Measurements from ENCODE around the gene PTPRD.
"Not testable (repeated sequence)": the region's sequence is repeated elsewhere in the genome, so short reads cannot be mapped to it uniquely, and the experiment has no call there.

PTPRD gene

GRCh38 chr9:10479172-10479571 is 133.6 kb downstream of the PTPRD start:
- DNase-seq (ENCODE audit: low read depth in 2 of 2) = no peak

DNA sequence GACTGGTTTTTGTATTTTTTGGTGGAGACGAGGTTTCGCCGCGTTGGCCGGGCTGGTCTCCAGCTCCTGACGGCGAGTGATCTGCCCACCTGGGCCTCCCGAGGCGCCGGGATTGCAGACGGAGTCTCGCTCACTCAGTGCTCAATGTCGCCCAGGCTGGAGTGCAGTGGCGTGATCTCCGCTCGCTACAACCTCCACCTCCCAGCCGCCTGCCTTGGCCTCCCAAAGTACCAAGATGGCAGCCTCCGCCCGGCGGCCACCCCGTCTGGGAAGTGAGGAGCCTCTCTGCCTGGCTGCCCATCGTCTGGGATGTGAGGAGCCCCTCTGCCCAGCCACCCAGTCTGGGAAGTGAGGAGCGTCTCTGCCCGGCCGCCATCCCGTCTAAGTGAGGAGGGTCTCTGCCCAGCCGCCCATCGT is 163.6 kb downstream of the PTPRD start:
- not testable (repeated sequence) for DNase-seq (ENCODE audit: low read depth in 2 of 2)

DNA sequence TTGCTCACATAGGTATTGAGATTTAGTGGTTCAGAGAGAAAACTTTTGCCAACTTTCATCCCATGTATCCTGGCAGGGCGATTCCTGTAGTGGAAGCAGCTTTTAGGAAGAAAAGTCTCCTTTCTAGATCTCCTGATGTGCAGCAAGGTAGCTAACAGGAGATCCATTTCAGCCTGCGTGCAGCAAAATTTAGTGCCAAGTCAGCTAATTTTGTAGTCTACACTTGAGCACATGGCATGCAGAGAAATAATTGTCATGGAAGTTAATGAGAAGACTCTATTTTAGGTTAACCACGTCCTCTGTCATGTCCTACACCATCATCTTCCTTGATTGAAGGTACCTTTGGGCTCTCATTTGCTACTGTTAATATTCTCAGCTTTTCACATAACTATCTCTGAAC is 165.8 kb downstream of the PTPRD start:
- DNase-seq (ENCODE audit: low read depth in 2 of 2) = no peak

- DNase-seq (ENCODE audit: low read depth in 2 of 2) = no peak
These were observed 169.0 kb downstream of the PTPRD start for GRCh38 chr9:10443868-10444204.

DNA sequence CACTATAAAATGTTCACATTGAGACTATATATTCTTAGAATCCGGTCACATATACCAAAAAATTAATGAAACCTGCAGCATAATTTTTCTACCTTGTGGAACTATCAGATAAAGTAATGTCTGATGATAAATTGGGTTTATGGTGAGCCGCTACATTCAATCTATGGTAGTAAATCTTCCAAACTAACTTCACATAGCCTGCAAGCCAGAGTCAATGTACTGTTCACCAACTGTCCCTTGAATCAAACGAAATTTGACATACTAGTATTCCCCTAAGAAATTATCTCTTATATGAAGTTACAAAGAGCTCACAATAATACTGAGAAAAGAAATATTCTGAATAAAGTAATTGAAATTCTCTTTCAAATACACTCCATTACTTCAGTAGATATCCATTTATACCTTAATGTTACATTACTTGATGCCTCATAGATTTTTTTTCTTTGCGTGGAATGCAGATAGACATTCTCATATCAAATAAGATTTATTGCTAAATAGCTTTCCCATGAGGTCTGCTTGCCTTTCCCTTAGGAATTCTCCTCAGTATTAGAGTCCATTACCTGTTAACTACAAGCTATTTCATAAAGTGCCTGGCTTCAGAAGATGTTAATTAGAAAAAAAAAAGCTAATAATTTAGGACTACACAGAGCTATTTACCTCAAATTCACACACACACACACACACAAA is 169.5 kb downstream of the PTPRD start:
- DNase-seq (ENCODE audit: low read depth in 2 of 2) = no peak

- DNase-seq (ENCODE audit: low read depth in 2 of 2) = no peak
These were observed 173.8 kb downstream of the PTPRD start for GRCh38 chr9:10438955-10439354.

- DNase-seq (ENCODE audit: low read depth in 2 of 2) = no peak
These were observed 176.0 kb downstream of the PTPRD start for GRCh38 chr9:10436756-10437155.

GRCh38 chr9:10434412-10434811 is 178.4 kb downstream of the PTPRD start:
- no peak for DNase-seq (ENCODE audit: low read depth in 2 of 2)

- DNase-seq (ENCODE audit: low read depth in 2 of 2) = no peak
These were observed 201.5 kb downstream of the PTPRD start for GRCh38 chr9:10411272-10411671.

DNA sequence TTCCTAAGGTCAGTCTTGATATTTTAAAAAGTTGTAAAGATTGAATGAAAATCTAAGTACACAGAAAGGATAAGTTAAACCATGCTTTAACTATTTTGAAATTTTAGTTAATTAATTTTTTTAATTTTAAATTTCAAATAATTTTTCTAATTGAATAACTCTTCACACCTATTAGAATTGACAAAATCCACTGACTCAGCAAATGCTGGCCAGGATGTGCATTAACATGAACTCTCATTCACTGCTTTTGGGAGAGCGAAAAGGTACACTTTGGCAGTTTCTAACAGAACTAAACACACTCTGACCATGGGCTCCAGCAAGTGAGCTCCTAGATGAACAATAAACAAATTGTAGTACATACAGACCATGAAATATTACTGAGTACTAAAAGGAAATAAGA is 209.5 kb downstream of the PTPRD start:
- DNase-seq (ENCODE audit: low read depth in 2 of 2) = no peak

- no peak for DNase-seq (ENCODE audit: low read depth in 2 of 2)
These were observed 216.2 kb downstream of the PTPRD start for GRCh38 chr9:10396615-10397014.

- no peak for DNase-seq (ENCODE audit: low read depth in 2 of 2)
These were observed 225.5 kb downstream of the PTPRD start for GRCh38 chr9:10387282-10387681.

DNA sequence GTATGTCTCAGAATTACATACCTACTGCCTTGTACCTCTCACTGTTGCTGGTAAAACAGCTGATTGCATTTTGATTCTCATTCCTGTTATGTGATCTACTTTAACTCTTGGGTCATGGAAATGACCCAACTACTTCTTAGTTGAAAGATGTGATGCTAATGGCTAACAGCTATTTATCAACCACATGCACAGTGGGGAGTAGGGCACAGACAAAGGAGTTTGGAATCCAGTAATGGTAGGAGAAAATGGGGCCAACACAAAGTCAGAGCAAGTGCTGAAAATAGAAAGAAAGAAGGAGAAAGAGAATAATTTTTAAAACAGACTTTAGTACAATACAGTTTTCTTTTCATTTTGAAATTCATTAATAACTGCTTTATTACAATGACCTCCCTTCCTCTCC is 241.0 kb downstream of the PTPRD start:
- DNase-seq (ENCODE audit: low read depth in 2 of 2) = no peak

GRCh38 chr9:10366171-10366779 is 246.5 kb downstream of the PTPRD start:
- no peak for DNase-seq (ENCODE audit: low read depth in 2 of 2)

DNA sequence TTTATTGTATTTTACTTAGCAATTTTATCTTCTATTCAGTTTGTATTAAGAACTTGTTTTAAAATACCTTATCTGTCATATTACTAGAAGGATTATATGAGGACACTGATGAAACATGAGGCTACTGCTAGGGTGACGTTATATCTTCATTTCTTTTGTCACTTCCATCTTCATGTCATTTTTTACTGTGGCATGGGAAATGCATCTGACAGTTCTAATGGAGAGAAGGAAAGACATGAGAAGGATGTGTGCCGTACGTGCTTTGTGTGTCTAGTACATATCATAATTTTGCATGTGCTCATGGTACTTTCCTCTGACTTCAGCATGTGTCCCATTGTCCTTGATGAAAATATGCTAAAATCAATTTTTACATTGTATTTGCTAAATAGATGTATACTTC is 258.2 kb downstream of the PTPRD start:
- DNase-seq (ENCODE audit: low read depth in 2 of 2) = no peak

- not testable (repeated sequence) for DNase-seq (ENCODE audit: low read depth in 2 of 2)
These were observed 267.2 kb downstream of the PTPRD start for GRCh38 chr9:10345621-10346020.

DNA sequence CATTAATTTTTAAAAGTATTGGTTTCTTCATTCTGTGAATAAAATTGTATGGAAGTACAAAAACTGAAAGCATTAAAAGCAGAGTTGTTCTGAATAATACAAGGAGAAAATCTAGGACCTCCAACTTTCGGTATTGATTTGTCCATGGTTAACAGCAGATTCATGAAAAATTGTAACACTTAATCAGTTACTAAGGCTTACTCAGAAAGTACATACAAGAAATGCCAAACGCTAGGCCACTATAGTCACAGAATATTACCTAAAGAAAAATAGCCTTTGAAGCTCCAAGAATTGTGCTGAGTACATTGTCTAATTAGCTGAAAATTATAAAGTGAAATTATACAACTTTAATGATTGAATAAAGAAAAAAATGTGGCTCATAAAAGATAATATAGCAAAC is 271.7 kb downstream of the PTPRD start:
- no peak for DNase-seq (ENCODE audit: low read depth in 2 of 2)

- no peak for DNase-seq (ENCODE audit: low read depth in 2 of 2)
These were observed 273.6 kb downstream of the PTPRD start for GRCh38 chr9:10339152-10339551.

- DNase-seq (ENCODE audit: low read depth in 2 of 2) = no peak
These were observed 281.6 kb downstream of the PTPRD start for GRCh38 chr9:10331157-10331556.

GRCh38 chr9:10282084-10282483 is 330.7 kb downstream of the PTPRD start:
- no peak for DNase-seq (ENCODE audit: low read depth in 2 of 2)

DNA sequence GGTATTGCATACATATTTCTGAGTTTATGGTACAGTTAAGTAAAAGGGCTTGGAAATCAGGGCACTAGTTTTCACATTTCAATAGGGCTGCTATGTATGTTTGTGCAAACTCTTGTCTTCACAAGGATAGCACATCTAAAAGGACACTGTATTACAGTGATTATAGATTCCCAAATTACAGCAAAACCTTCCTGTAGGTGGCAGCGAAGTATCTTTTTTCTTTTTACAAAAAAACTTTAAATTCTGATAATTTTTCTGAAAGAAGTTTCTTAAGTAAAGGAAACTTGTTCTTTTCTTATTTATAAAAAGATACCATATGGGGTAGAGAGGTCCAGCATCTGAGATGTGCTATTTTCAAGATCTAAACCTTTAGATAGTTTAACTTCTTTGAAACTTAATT is 337.8 kb downstream of the PTPRD start:
- no peak for DNase-seq (ENCODE audit: low read depth in 2 of 2)

DNA sequence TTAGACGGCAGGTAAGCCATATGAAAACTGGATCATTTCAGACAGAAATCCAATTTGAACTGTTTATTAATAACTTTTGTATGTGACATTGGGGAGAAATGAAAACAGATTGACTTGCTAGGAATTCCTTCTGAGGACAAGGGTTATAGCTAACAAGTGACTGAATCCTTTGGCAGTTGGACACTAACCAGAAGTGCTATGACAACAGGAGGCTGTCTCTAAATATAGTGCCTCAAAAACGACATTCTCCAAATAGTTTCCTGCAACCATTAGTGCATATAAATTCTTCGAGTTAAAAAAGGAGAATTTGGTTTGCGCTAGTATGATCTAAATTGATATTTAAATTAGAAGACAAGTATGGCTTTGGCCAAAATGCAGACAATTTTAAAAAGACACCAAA is 338.6 kb downstream of the PTPRD start:
- DNase-seq (ENCODE audit: low read depth in 2 of 2) = no peak

- no peak for DNase-seq (ENCODE audit: low read depth in 2 of 2)
These were observed 340.0 kb downstream of the PTPRD start for GRCh38 chr9:10272830-10273229.
